Chondrocyte (in vitro differentiated cells): ENCODE results near the gene GSTP1. TPM values are rescaled to one million over a fixed set of nuclear protein-coding genes. Genes with fewer than 3 reads are reported as not detected.
"Not testable (repeated sequence)": the region's sequence is repeated elsewhere in the genome, so short reads cannot be mapped to it uniquely, and the experiment has no call there.

Experiments used
- DNase-seq: peaks from one replicate; pipeline ENCODE4 v3.0.0; 2021; ENCODE audit warnings: mixed read lengths, low spot score
- H3K27ac Mint-ChIP-seq: one replicate; pipeline ENCODE4 v1.8.0; 2021; ENCODE audit warnings: mild to moderate bottlenecking, moderate library complexity, mixed read lengths; ENCODE audit not compliant: unreplicated experiment
- H3K27me3 Mint-ChIP-seq: 2 replicates; pipeline ENCODE4 v1.8.0; 2021; ENCODE audit warnings: low read depth, mixed read lengths
- H3K36me3 Mint-ChIP-seq: 2 replicates; pipeline ENCODE4 v1.8.0; 2021; ENCODE audit warnings: low read depth, mixed read lengths
- H3K4me1 Mint-ChIP-seq: 2 replicates; pipeline ENCODE4 v1.8.0; 2021; ENCODE audit warnings: low read depth, mild to moderate bottlenecking, mixed read lengths
- H3K4me3 Mint-ChIP-seq: one replicate; pipeline ENCODE4 v1.8.0; 2021; ENCODE audit warnings: mild to moderate bottlenecking, moderate library complexity, mixed read lengths; ENCODE audit not compliant: unreplicated experiment
- H3K9me3 Mint-ChIP-seq: 2 replicates; pipeline ENCODE4 v1.8.0; 2021; ENCODE audit warnings: low read depth, mixed read lengths
- total RNA-seq: library from RNA; stranded (reverse); gene quantifications from 3 replicates; pipeline ENCODE4 v1.2.1, GENCODE V29; 2021
- TF ChIP-seq, protein P1 (sequence below): fragments of 200-600 bp; sonication (generic); IDR thresholded peaks from 2 replicates; pipeline ENCODE4 v1.5.0; 2021; ENCODE audit warnings: antibody characterized with exemption, mild to moderate bottlenecking, moderate library complexity

Gene GSTP1
- total RNA-seq, 1 donor from 2014 or later: 644 TPM

DNA sequence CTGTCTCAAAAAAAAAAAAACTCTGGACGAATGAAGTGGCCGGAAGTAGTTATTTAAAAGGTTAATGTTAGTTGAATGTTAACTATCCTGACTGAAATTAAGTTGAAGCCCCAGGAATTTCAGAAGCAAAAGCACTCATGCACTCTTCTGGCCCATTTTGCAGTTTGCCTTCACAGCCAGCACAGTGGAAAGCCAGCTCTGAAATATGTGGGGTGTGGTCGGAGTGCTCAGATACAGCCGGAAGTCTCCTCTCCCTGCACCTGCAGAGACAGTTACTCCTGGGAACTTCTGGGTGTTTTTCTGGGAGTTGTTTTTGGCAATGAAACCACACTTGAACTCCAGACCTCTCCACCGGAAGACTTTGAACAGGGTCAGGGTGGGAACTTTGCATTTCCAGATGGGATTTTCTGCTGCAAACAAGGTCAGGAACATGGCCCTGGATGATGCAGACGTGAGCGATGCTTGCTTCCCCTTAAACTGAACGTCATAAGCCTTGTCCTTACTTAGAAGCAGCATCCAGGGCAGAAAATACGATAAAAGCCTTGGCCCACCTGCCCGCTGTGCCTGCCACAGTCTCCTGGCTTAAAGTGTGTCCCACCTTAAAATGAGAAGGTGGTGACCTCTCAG is 38.9 kb upstream of the GSTP1 start:
- Mint-ChIP-seq H3K36me3 (no peaks in the 10 kb centered on the region), H3K27ac (no peak overlapping the region), H3K4me1 (peaks cover 5% of the 10 kb centered on the region), H3K9me3 (no peaks in the 10 kb centered on the region), H3K27me3 (peaks cover 2% of the 10 kb centered on the region), H3K4me3 (no peak overlapping the region)
- DNase-seq: no peak
- TF ChIP-seq, protein P1, sequence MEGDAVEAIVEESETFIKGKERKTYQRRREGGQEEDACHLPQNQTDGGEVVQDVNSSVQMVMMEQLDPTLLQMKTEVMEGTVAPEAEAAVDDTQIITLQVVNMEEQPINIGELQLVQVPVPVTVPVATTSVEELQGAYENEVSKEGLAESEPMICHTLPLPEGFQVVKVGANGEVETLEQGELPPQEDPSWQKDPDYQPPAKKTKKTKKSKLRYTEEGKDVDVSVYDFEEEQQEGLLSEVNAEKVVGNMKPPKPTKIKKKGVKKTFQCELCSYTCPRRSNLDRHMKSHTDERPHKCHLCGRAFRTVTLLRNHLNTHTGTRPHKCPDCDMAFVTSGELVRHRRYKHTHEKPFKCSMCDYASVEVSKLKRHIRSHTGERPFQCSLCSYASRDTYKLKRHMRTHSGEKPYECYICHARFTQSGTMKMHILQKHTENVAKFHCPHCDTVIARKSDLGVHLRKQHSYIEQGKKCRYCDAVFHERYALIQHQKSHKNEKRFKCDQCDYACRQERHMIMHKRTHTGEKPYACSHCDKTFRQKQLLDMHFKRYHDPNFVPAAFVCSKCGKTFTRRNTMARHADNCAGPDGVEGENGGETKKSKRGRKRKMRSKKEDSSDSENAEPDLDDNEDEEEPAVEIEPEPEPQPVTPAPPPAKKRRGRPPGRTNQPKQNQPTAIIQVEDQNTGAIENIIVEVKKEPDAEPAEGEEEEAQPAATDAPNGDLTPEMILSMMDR: no peak

GRCh38 chr11:67545280-67545679 is 38.3 kb upstream of the GSTP1 start:
- Mint-ChIP-seq H3K36me3 (no peaks in the 10 kb centered on the region), H3K27me3 (peaks cover 2% of the 10 kb centered on the region), H3K4me3 (no peak overlapping the region), H3K27ac (no peak overlapping the region), H3K9me3 (no peaks in the 10 kb centered on the region), H3K4me1 (peaks cover 5% of the 10 kb centered on the region)
- TF ChIP-seq, protein P1: no peak
- no peak for DNase-seq

DNA sequence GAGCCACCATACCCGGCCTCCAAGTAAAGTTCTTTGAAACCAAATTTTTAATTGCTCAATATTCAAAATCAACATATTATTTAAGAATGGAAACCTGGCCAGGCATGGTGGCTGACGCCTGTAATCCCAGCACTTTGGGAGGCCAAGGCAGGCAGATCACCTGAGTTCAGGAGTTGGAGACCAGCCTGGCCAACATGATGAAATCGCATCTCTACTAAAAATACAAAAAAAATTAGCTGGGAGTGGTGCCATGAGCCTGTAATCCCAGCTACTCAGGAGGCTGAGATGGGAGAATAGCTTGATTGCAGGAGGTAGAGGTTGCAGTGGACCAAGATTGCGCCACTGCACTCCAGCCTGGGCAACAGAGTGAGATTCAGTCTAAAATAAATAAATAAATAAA is 35.5 kb upstream of the GSTP1 start:
- DNase-seq, H3K36me3 Mint-ChIP-seq: not testable (repeated sequence)

GRCh38 chr11:67548555-67549110 is 35.0 kb upstream of the GSTP1 start:
- Mint-ChIP-seq H3K4me3 (no peak overlapping the region), H3K4me1 (peaks cover 5% of the 10 kb centered on the region), H3K27ac (no peak overlapping the region), H3K27me3 (peaks cover 2% of the 10 kb centered on the region), H3K36me3 (peaks cover 1% of the 10 kb centered on the region), H3K9me3 (no peaks in the 10 kb centered on the region)
- TF ChIP-seq, protein P1: no peak
- no peak for DNase-seq

More for the DNA sequence above, 35.5 kb upstream of the GSTP1 start:
- H3K9me3 Mint-ChIP-seq, H3K4me3 Mint-ChIP-seq, H3K27ac Mint-ChIP-seq, H3K27me3 Mint-ChIP-seq, H3K4me1 Mint-ChIP-seq: not testable (repeated sequence)

DNA sequence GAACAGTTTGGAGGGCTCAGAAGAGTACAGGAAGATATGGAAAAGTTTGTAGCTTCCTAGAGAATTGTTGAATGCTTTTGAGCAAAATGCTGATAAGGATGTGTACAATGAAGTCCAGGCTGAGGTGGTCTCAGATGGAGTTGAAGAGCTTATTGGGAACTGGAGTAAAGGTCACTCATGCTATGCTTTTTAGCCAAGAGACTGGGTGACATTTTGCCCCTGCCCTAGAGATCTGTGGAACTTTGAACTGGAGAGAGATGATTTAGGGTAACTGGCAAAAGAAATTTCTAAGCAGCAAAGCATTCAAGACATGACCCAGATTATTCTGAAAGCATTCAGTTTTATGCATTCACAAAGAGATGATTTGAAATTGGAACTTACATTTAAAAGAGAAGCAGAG is 32.5 kb upstream of the GSTP1 start:
- H3K36me3 Mint-ChIP-seq: peaks cover 1% of the 10 kb centered on the region
- TF ChIP-seq, protein P1: no peak
- no peak overlapping the region for H3K27ac Mint-ChIP-seq
- H3K9me3 Mint-ChIP-seq: no peaks in the 10 kb centered on the region
- no peak for DNase-seq
- H3K27me3 Mint-ChIP-seq: peaks cover 2% of the 10 kb centered on the region
- H3K4me1 Mint-ChIP-seq: no peaks in the 10 kb centered on the region
- H3K4me3 Mint-ChIP-seq: no peak overlapping the region

- DNase-seq, H3K27ac Mint-ChIP-seq, H3K4me3 Mint-ChIP-seq, H3K36me3 Mint-ChIP-seq, H3K9me3 Mint-ChIP-seq, H3K4me1 Mint-ChIP-seq, H3K27me3 Mint-ChIP-seq: not testable (repeated sequence)
Measured at GRCh38 chr11:67551697-67552096, 31.9 kb upstream of the GSTP1 start.
